NCI-H128 (cell line): ENCODE measurements around the gene OR3A3.

Experiments
- DNase-seq: peaks from one replicate; lab custom pipeline; 2025; ENCODE audit not compliant: unreplicated experiment; lab: John Stamatoyannopoulos, UW

OR3A3 gene

DNA sequence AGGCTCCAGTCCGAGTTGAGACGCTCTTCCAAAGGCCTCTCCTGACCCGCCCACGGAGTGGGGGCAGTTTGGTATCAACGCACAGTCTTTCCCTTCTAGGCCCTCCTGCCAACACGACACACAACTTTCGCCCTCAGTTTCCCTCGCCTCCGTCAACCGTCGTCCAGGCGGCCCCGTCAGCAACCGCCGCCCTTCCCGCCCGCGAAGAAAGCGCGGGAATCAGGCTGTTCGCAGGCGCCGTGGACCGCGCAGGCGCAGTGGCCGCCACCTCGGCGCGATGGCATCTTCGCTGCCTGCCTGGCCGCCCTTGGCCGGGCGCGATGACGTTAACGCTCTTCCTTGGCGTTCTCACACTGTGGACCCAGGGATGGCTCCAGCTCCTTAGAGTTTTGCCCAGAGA lies 60.4 kb downstream of the OR3A3 start, which contains the start of gene SPATA22:
TSS of gene SPATA22 (minus strand) at position 221 of the 400 bp plus-strand sequence. CDS start 2,494 bp downstream, outside the sequence.
- DNase-seq: no peak

DNA sequence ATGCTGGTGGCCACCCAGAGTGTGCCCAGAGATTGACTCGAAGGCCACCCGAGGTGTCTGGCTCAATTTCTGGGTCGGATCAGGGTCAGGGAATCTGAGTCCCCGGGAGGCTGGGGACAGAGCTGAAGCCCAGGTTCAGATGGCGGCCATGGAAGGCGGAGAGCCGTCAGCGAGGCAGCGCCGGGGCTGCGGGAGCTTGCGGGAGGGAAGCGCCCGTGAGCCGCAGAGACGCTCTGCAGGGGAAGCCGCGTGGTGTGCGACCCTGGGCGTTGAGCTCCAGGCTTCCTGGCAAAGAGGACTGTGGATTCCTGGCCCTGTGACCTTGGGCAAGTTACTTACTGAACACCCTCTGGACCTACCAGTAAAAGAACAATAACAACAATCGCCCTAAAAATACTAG lies 61.0 kb downstream of the OR3A3 start:
- DNase-seq: no peak
